HTR-8/SVneo (cell line): Measurements from ENCODE around the gene CACNA2D4.

ENCODE experiments used
- DNase-seq: peaks from one replicate; pipeline ENCODE4 v3.0.0; 2011; ENCODE audit warnings: low spot score, mixed read lengths; ENCODE audit not compliant: insufficient read length
- FAIRE-seq: peaks from 2 replicates; lab custom pipeline; 2011; peaks lifted over from hg19 to GRCh38; lab: Jason Lieb, UNC

CACNA2D4 gene

GRCh38 chr12:1848745-1849144 is 69.7 kb downstream of the CACNA2D4 start:
- FAIRE-seq (no peak), DNase-seq (no peak)

GRCh38 chr12:1848146-1848545 is 70.3 kb downstream of the CACNA2D4 start:
- FAIRE-seq (no peak), DNase-seq (no peak)

- no peak for FAIRE-seq
Observed at GRCh38 chr12:1847411-1847810, 71.0 kb downstream of the CACNA2D4 start.

GRCh38 chr12:1846421-1847405 is 71.7 kb downstream of the CACNA2D4 start:
- FAIRE-seq: no peak
- no peak for DNase-seq

More at GRCh38 chr12:1847411-1847810, 71.0 kb downstream of the CACNA2D4 start:
- no peak for DNase-seq

- no peak for DNase-seq
- no peak for FAIRE-seq
Observed at GRCh38 chr12:1845886-1846285, 72.6 kb downstream of the CACNA2D4 start.

- FAIRE-seq (no peak), DNase-seq (no peak)
Observed at GRCh38 chr12:1845427-1845826, 73.0 kb downstream of the CACNA2D4 start.

GRCh38 chr12:1844661-1845409 is 73.6 kb downstream of the CACNA2D4 start:
- DNase-seq (no peak), FAIRE-seq (no peak)

GRCh38 chr12:1844223-1844622 is 74.2 kb downstream of the CACNA2D4 start:
- FAIRE-seq: no peak

GRCh38 chr12:1843641-1844005 is 74.8 kb downstream of the CACNA2D4 start:
- no peak for DNase-seq
- no peak for FAIRE-seq

More at GRCh38 chr12:1844223-1844622, 74.2 kb downstream of the CACNA2D4 start:
- no peak for DNase-seq

- FAIRE-seq: no peak
- DNase-seq: no peak
Observed at GRCh38 chr12:1842905-1843640, 75.4 kb downstream of the CACNA2D4 start.

GRCh38 chr12:1842183-1842904 is 76.1 kb downstream of the CACNA2D4 start:
- no peak for FAIRE-seq
- DNase-seq: no peak

- FAIRE-seq: peak; percentile 36
- no peak for DNase-seq
Observed at GRCh38 chr12:1841586-1842182, 76.8 kb downstream of the CACNA2D4 start.

GRCh38 chr12:1840981-1841425 is 77.4 kb downstream of the CACNA2D4 start:
- no peak for DNase-seq
- no peak for FAIRE-seq

- FAIRE-seq: peak; percentile 82
Observed at GRCh38 chr12:1839956-1840951, 78.2 kb downstream of the CACNA2D4 start.

GRCh38 chr12:1839464-1839863 is 79.0 kb downstream of the CACNA2D4 start:
- DNase-seq (no peak), FAIRE-seq (peak; percentile 48)

More at GRCh38 chr12:1839956-1840951, 78.2 kb downstream of the CACNA2D4 start:
- no peak for DNase-seq

GRCh38 chr12:1838994-1839365 is 79.5 kb downstream of the CACNA2D4 start:
- FAIRE-seq (peak; percentile 77), DNase-seq (no peak)

- no peak for DNase-seq
- FAIRE-seq: peak; percentile 40
Observed at GRCh38 chr12:1838205-1838993, 80.1 kb downstream of the CACNA2D4 start.
